Skin epidermis (tissue), 12 donors: ENCODE measurements around the gene KRTAP4-9.
"Not testable (repeated sequence)": the region's sequence is repeated elsewhere in the genome, so short reads cannot be mapped to it uniquely, and the experiment has no call there.

Experiments used
- H3K27ac ChIP-seq, 21 experiments: fragments of 200-600 bp; sonication (generic) in 11 of 21; one replicate each; pipeline ENCODE4 v1.5.0; 2020; ENCODE audit warnings: mild to moderate bottlenecking in 3 of 21, inconsistent platforms in 2 of 21, moderate library complexity in 2 of 21
- H3K4me3 ChIP-seq, 7 experiments: fragments of 200-600 bp; sonication (generic) in 2 of 7; one replicate each; pipeline ENCODE4 v1.5.0; 2020; ENCODE audit warnings: inconsistent platforms in 2 of 7, mild to moderate bottlenecking in 2 of 7, moderate library complexity in 1 of 7

The KRTAP4-9 gene

GRCh38 chr17:41123991-41124371 lies 18.8 kb downstream of the KRTAP4-9 start, which contains the start of gene KRTAP4-12:
KRTAP4-12 (minus strand) TSS chr17:41124182; CDS start chr17:41124122, 60 bp downstream.
- not testable (repeated sequence) for H3K4me3 ChIP-seq, H3K27ac ChIP-seq

- H3K4me3 ChIP-seq, result no peak overlapping the region
- no peak overlapping the region for H3K27ac ChIP-seq
Observed at GRCh38 chr17:41125064-41125463, 19.9 kb downstream of the KRTAP4-9 start.

- Histone ChIP-seq H3K4me3 (no peak overlapping the region), H3K27ac (no peak overlapping the region)
Observed at GRCh38 chr17:41126412-41126811, 21.2 kb downstream of the KRTAP4-9 start.

- no peak overlapping the region for H3K4me3 ChIP-seq
- H3K27ac ChIP-seq, result no peak overlapping the region
Observed at GRCh38 chr17:41127371-41127770, 22.2 kb downstream of the KRTAP4-9 start.

- no peak overlapping the region for H3K27ac ChIP-seq
- H3K4me3 ChIP-seq, result no peak overlapping the region
Observed at GRCh38 chr17:41131979-41132378, 26.8 kb downstream of the KRTAP4-9 start.

GRCh38 chr17:41133880-41134735 lies 28.9 kb downstream of the KRTAP4-9 start:
- H3K27ac ChIP-seq, result peak overlapping the region in 1 of 21 experiments; percentile 70
- no peak overlapping the region for H3K4me3 ChIP-seq

- H3K4me3 ChIP-seq, H3K27ac ChIP-seq: not testable (repeated sequence)
Observed at GRCh38 chr17:41139865-41140264, 34.7 kb downstream of the KRTAP4-9 start.

GRCh38 chr17:41140360-41141131 lies 35.4 kb downstream of the KRTAP4-9 start, which contains the start of gene KRTAP4-6:
KRTAP4-6 (minus strand) TSS chr17:41140544; CDS start chr17:41140487, 57 bp downstream.
- H3K4me3 ChIP-seq, result no peak within 1 kb of the TSS
- no peak within 1 kb of the TSS for H3K27ac ChIP-seq

- no peak overlapping the region for H3K27ac ChIP-seq
Observed at GRCh38 chr17:41141361-41141760, 36.2 kb downstream of the KRTAP4-9 start.

GRCh38 chr17:41144846-41145245 lies 39.7 kb downstream of the KRTAP4-9 start:
- no peak overlapping the region for H3K27ac ChIP-seq
- no peak overlapping the region for H3K4me3 ChIP-seq

More at GRCh38 chr17:41141361-41141760, 36.2 kb downstream of the KRTAP4-9 start:
- H3K4me3 ChIP-seq, result no peak overlapping the region

GRCh38 chr17:41145261-41145660 lies 40.1 kb downstream of the KRTAP4-9 start:
- Histone ChIP-seq H3K27ac (no peak overlapping the region), H3K4me3 (no peak overlapping the region)

- Histone ChIP-seq H3K4me3 (no peak overlapping the region), H3K27ac (no peak overlapping the region)
Observed at GRCh38 chr17:41147531-41148204, 42.5 kb downstream of the KRTAP4-9 start.

- H3K27ac ChIP-seq, H3K4me3 ChIP-seq: not testable (repeated sequence)
Observed at GRCh38 chr17:41148971-41149651, 43.9 kb downstream of the KRTAP4-9 start.

- Histone ChIP-seq H3K4me3 (no peak within 1 kb of the TSS), H3K27ac (no peak within 1 kb of the TSS)
Observed at GRCh38 chr17:41149652-41149985, 44.4 kb downstream of the KRTAP4-9 start, which contains the start of gene KRTAP4-5. KRTAP4-5 (minus strand) TSS chr17:41149825; CDS start chr17:41149767, 58 bp downstream.

GRCh38 chr17:41150026-41150425 lies 44.8 kb downstream of the KRTAP4-9 start:
- H3K4me3 ChIP-seq, result no peak overlapping the region
- H3K27ac ChIP-seq, result no peak overlapping the region

- Histone ChIP-seq H3K27ac (no peak overlapping the region), H3K4me3 (no peak overlapping the region)
Observed at GRCh38 chr17:41151525-41151924, 46.3 kb downstream of the KRTAP4-9 start.

- H3K4me3 ChIP-seq, result no peak overlapping the region
- no peak overlapping the region for H3K27ac ChIP-seq
Observed at GRCh38 chr17:41153856-41154255, 48.7 kb downstream of the KRTAP4-9 start.
